ENCODE measurements around the gene KDSR. TPM values are rescaled to one million over a fixed set of nuclear protein-coding genes. Genes with fewer than 3 reads are reported as not detected.

Gene KDSR
- total and polyA plus RNA-seq, 9 of the 15 experiments (the other 6 are each of a cell fraction or from before 2014, with no cell fraction given), result 4.0 to 24.7 (median 12.4) TPM

DNA sequence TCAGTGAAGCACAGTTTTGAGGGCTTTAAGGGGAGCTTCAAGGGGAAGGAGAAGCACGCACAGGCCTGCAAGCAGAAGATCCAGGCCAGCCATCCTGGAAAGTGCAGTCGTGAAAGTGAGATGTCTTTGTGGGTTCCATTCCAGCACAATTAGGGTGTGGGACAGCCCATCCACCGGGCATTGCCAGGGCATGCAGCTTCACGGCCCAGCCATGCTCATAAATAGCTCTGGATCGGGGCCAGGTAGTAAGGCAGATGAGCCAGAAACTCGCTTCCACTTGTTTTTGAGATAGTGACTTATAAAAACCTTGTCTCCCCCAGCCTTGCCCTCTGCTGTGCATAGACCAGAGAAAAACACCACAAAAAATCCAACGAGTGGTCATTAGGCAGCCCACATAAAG lies 21.0 kb downstream of the KDSR start:
- CTCF ChIA-PET (ENCODE audit: low intra/inter-chr PET ratio), result no interaction called here

More for the DNA sequence above, 21.0 kb downstream of the KDSR start:
- no peaks in the 10 kb centered on the region for H3K79me2 ChIP-seq (ENCODE audit: control insufficient read depth, insufficient read depth, low read length)
- POLR2A ChIA-PET, result no interaction called here
- H4K20me1 ChIP-seq (replicated peaks; ENCODE audit: control insufficient read depth, insufficient read depth, low read length), result no peaks in the 10 kb centered on the region
- TF ChIP-seq ETV6 (IDR thresholded peaks at IDR 0.05; ENCODE audit: borderline replicate concordance in 1 of 2, low read depth in 2 of 2, low read length in 1 of 2) (no peak), ETV6 (CRISPR knock-in tag; IDR thresholded peaks at IDR 0.05; ENCODE audit: borderline replicate concordance) (no peak), ZNF668 (CRISPR knock-in tag; IDR thresholded peaks at IDR 0.05) (no peak), FOXA1 (IDR thresholded peaks at IDR 0.05; ENCODE audit: borderline replicate concordance) (no peak), SAFB (IDR thresholded peaks at IDR 0.05; ENCODE audit: borderline replicate concordance, low read depth, low read length) (no peak), SNRNP70 (optimal IDR thresholded peaks at IDR 0.05; ENCODE audit: low read depth, low read length) (no peak), TCF7 (IDR thresholded peaks at IDR 0.05; ENCODE audit: borderline replicate concordance) (no peak), ZNF175 (CRISPR knock-in tag; IDR thresholded peaks at IDR 0.05; ENCODE audit: low read depth) (no peak), EZH2 (IDR thresholded peaks at IDR 0.05; ENCODE audit: borderline replicate concordance, low read depth, low read length) (no peak), SIN3B (IDR thresholded peaks at IDR 0.05; ENCODE audit: low read depth) (no peak), EP300 (IDR thresholded peaks at IDR 0.05; ENCODE audit: low read length) (no peak), PHB (CRISPR knock-in tag; IDR thresholded peaks at IDR 0.05) (no peak), ZNF707 (CRISPR knock-in tag; conservative IDR thresholded peaks at IDR 0.05) (no peak), PML (IDR thresholded peaks at IDR 0.05; ENCODE audit: low read length) (no peak), SMARCB1 (IDR thresholded peaks at IDR 0.05; ENCODE audit: insufficient read length, low read depth) (no peak)
- TF ChIP-seq, protein P1, sequence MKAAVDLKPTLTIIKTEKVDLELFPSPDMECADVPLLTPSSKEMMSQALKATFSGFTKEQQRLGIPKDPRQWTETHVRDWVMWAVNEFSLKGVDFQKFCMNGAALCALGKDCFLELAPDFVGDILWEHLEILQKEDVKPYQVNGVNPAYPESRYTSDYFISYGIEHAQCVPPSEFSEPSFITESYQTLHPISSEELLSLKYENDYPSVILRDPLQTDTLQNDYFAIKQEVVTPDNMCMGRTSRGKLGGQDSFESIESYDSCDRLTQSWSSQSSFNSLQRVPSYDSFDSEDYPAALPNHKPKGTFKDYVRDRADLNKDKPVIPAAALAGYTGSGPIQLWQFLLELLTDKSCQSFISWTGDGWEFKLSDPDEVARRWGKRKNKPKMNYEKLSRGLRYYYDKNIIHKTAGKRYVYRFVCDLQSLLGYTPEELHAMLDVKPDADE (conservative IDR thresholded peaks at IDR 0.05; ENCODE audit: control insufficient read depth, low read depth, low read length), result no peak
- H3K27me3 ChIP-seq (ENCODE audit: control insufficient read depth in 2 of 2, insufficient read depth in 2 of 2, low read length in 2 of 2), result no peaks in the 10 kb centered on the region
- DNase-seq (ENCODE audit: extremely low read depth in 1 of 4, low spot score in 3 of 4) (no peak), FAIRE-seq (no peak), ATAC-seq (no peak)
- H3K4me2 ChIP-seq (ENCODE audit: insufficient read depth, low read length), result no peak overlapping the region
- WGBS (ENCODE audit: insufficient coverage, low coverage, missing lambda C conversion rate), result 74% methylated on average over 4 of the region's 7 CpGs
- no peaks in the 10 kb centered on the region for H3K4me1 ChIP-seq (replicated peaks in 1 of 2; ENCODE audit: control insufficient read depth in 2 of 2, insufficient read depth in 2 of 2, low read length in 2 of 2)
- no peak overlapping the region for H3K27ac ChIP-seq (ENCODE audit: extremely low read depth, low read depth, low read length)
- BruUV-seq (replicated peaks), result no TSS peak
- in situ Hi-C loops (cut with MboI), result loop anchor here (10.0 kb wide), 1 partner anchor 89 kb away; no protein-coding TSS in a partner anchor
- H3K9me3 ChIP-seq (replicated peaks; ENCODE audit: control insufficient read depth, insufficient read depth, low read depth, low read length), result no peaks in the 10 kb centered on the region
- H3K36me3 ChIP-seq (ENCODE audit: control insufficient read depth, insufficient read depth, low read length), result peaks cover 48% of the 10 kb centered on the region; the same call in 2 of the 3 replicates
- no peaks in the 10 kb centered on the region for H3K9me1 ChIP-seq (ENCODE audit: control insufficient read depth, insufficient read depth, low read length)
- intact Hi-C loops (cut with micrococcal nuclease), result loop anchor here (10.0 kb wide), 1 partner anchor 499 kb away; no protein-coding TSS in a partner anchor
- no peak overlapping the region for H2AFZ ChIP-seq (ENCODE audit: low read depth, low read length)
- no peak overlapping the region for H3K9ac ChIP-seq (ENCODE audit: insufficient read depth in 1 of 2, low read depth in 2 of 2, low read length in 2 of 2)
- no peak overlapping the region for H3K4me3 ChIP-seq
